Psoas muscle (tissue), 8 donors: ENCODE results near the gene TNNT1. TPM values are rescaled to one million over a fixed set of nuclear protein-coding genes. Genes with fewer than 3 reads are reported as not detected.
A peak's percentile ranks its signal among the peaks of the same experiment; 100 is the strongest.
"Not testable (repeated sequence)": the region's sequence is repeated elsewhere in the genome, so short reads cannot be mapped to it uniquely, and the experiment has no call there.

ENCODE experiments used
- ATAC-seq, 4 donors: fragments of 200-7000 bp; cut with Tn5 transposase; one replicate each; pipeline ENCODE4 v1.9.1; 2020; ENCODE audit warnings: moderate library complexity in 3 of 4, mild to moderate bottlenecking in 2 of 4
- DNase-seq, 2 donors: peaks; one replicate each; pipeline ENCODE4 v3.0.0-alpha.2; 2020
- H3K27ac ChIP-seq: fragments of 200-600 bp; one replicate; pipeline ENCODE4 v1.8.0; 2022
- H3K27me3 ChIP-seq, 3 donors: fragments of 200-600 bp in 1 of 3; one replicate each; pipeline versions ENCODE4 v1.6.1 to v1.8.0; 2013 to 2022; ENCODE audit warnings: low read length in 2 of 3, mild to moderate bottlenecking in 2 of 3, moderate library complexity in 1 of 3; ENCODE audit not compliant: insufficient read depth in 3 of 3
- H3K36me3 ChIP-seq, 2 donors: fragments of 200-600 bp in 1 of 2; one replicate each; pipeline versions ENCODE4 v1.6.1 to v1.8.0; 2013 to 2022; ENCODE audit warnings: low read depth in 1 of 2, mild to moderate bottlenecking in 1 of 2, moderate library complexity in 1 of 2; ENCODE audit not compliant: insufficient read depth in 1 of 2
- H3K4me1 ChIP-seq: fragments of 200-600 bp; one replicate; pipeline ENCODE4 v1.8.0; 2022
- H3K4me3 ChIP-seq: fragments of 200-600 bp; one replicate; pipeline ENCODE4 v1.8.0; 2022; ENCODE audit warnings: mild to moderate bottlenecking
- H3K9me3 ChIP-seq: fragments of 200-600 bp; one replicate; pipeline ENCODE4 v1.8.0; 2022
- CTCF ChIP-seq: fragments of 200-600 bp; IDR thresholded peaks from one replicate; pipeline ENCODE4 v1.8.0; 2022; ENCODE audit warnings: antibody characterized with exemption
- WGBS, 3 donors: extraction: QIAGEN DNeasy Blood & Tissue Kit; methylation state at CpG; one replicate each; pipeline versions ENCODE4 v1.1.6 to v1.1.7; 2013; 5-methylcytosine and 5-hydroxymethylcytosine counted together
- intact Hi-C, 2 donors: fragments of 100-400 bp; cut with DNase I; formaldehyde crosslinking; loops; one replicate each; pipeline versions ENCODE4 v1.11.0 to v1.14.2; 2022
- polyA plus RNA-seq, 3 donors: library from polyadenylated mRNA; stranded (reverse); fragments of 200-250 nt; gene quantifications; one replicate each; pipeline ENCODE4 v1.2.3, GENCODE V29; 2013
- total RNA-seq, 4 donors: library from RNA; stranded (reverse); fragmentation: NEBNext Ultra II Directional in 2 of 4; extraction: Animal tissue kit (Norgen Biotek cat#: 25700) in 2 of 4; gene quantifications; one replicate each; pipeline versions ENCODE4 v1.2.1 to v1.2.4, GENCODE V29; 2021 to 2023
- donor health status: healthy with polysubstance abuse.
- donor health status: DM: no; HTN: no; CAD: no; lungs with moderate emphysema.
- donor health status: Bipolar disorder and iron deficiency.
- donor health status: healthy.
- donor health status: DM: yes; HTN: yes; CAD: no.
- donor health status: DM: no; HTN: no; CAD: no.
- donor health status: DM: no; HTN: no; CAD: no.
- donor health status: DM: yes; HTN: yes; CAD: no.

The TNNT1 gene
- total and polyA plus RNA-seq, 7 donors, result 4,522 to 12,694 (median 9,346) TPM

GRCh38 chr19:55109527-55110291 is 39.3 kb downstream of the TNNT1 start:
- no peak for TF ChIP-seq CTCF
- peaks cover 5 to 17% of the 10 kb centered on the region in 2 donors for H3K36me3 ChIP-seq
- intact Hi-C loops, result no loop called here

GRCh38 chr19:55107252-55107651 is 41.8 kb downstream of the TNNT1 start:
- DNase-seq, H3K27me3 ChIP-seq, H3K4me3 ChIP-seq, H3K9me3 ChIP-seq, ATAC-seq, intact Hi-C loops, H3K27ac ChIP-seq, H3K4me1 ChIP-seq: not testable (repeated sequence)
- peaks cover 2 to 33% of the 10 kb centered on the region in 2 donors for H3K36me3 ChIP-seq
- 98% methylated on average over 3 of the region's 3 CpGs for WGBS, 3 donors

More at GRCh38 chr19:55109527-55110291, 39.3 kb downstream of the TNNT1 start:
- Histone ChIP-seq H3K9me3 (no peaks in the 10 kb centered on the region), H3K27me3 (no peaks in the 10 kb centered on the region), H3K4me3 (no peak overlapping the region), H3K27ac (no peak overlapping the region), H3K4me1 (peaks cover 8% of the 10 kb centered on the region)
- ATAC-seq, result no peak
- 81 to 87% (median 84%) methylated on average over 20 of the region's 20 CpGs for WGBS, 3 donors
- peak in 1 of 2 donors; percentile 47 for DNase-seq

- peak in 1 of 2 donors; percentile 15 for DNase-seq
- no peak overlapping the region for H3K27ac ChIP-seq
- no peaks in the 10 kb centered on the region for H3K27me3 ChIP-seq
- no peak for ATAC-seq
- H3K36me3 ChIP-seq, result peaks cover 2 to 40% of the 10 kb centered on the region in 2 donors
- H3K4me3 ChIP-seq, result no peak overlapping the region
- peaks cover 4% of the 10 kb centered on the region for H3K9me3 ChIP-seq
- TF ChIP-seq CTCF, result no peak
- intact Hi-C loops, result no loop called here
- H3K4me1 ChIP-seq, result no peaks in the 10 kb centered on the region
- 92 to 93% (median 93%) methylated on average over 6 of the region's 6 CpGs for WGBS, 3 donors
These were observed 42.4 kb downstream of the TNNT1 start for GRCh38 chr19:55106591-55106990.

- peaks cover 2 to 51% of the 10 kb centered on the region in 2 donors for H3K36me3 ChIP-seq
- H3K4me3 ChIP-seq, result no peak overlapping the region
- no peak for DNase-seq
- H3K4me1 ChIP-seq, result no peaks in the 10 kb centered on the region
- intact Hi-C loops, result no loop called here
- TF ChIP-seq CTCF, result no peak
- peaks cover 4% of the 10 kb centered on the region for H3K9me3 ChIP-seq
- WGBS, 3 donors, result 75 to 86% (median 78%) methylated on average over 2 of the region's 2 CpGs
- no peak for ATAC-seq
- H3K27me3 ChIP-seq, result no peaks in the 10 kb centered on the region
- H3K27ac ChIP-seq, result no peak overlapping the region
These were observed 43.8 kb downstream of the TNNT1 start for GRCh38 chr19:55105237-55105636.

GRCh38 chr19:55103190-55103589 is 45.8 kb downstream of the TNNT1 start:
- Histone ChIP-seq H3K27ac (no peak overlapping the region), H3K27me3 (no peaks in the 10 kb centered on the region), H3K36me3 (peaks cover 2 to 53% of the 10 kb centered on the region in 2 donors), H3K4me3 (no peak overlapping the region), H3K9me3 (peaks cover 4% of the 10 kb centered on the region), H3K4me1 (peaks cover 5% of the 10 kb centered on the region)
- 97 to 100% (median 98%) methylated on average over 9 of the region's 9 CpGs for WGBS, 3 donors
- ATAC-seq, result no peak
- intact Hi-C loops, result no loop called here
- DNase-seq, result peak in 1 of 2 donors; percentile 34
- no peak for TF ChIP-seq CTCF
